Lower leg skin (tissue), 3 donors: Measurements from ENCODE around the gene FREM2.

ENCODE experiments used
- POLR2A ChIP-seq, 2 donors: fragments of 450-650 bp; IDR thresholded peaks; one replicate each; pipeline ENCODE4 v1.6.1; 2016 to 2017; ENCODE audit warnings: antibody characterized with exemption in 2 of 2, mild to moderate bottlenecking in 1 of 2, moderate library complexity in 1 of 2
- TF ChIP-seq, protein P1 (sequence below), 3 donors: fragments of 450-650 bp; IDR thresholded peaks; one replicate each; pipeline ENCODE4 v1.5.1; 2016; ENCODE audit warnings: antibody characterized with exemption in 3 of 3, mild to moderate bottlenecking in 3 of 3, moderate library complexity in 2 of 3

DNA sequence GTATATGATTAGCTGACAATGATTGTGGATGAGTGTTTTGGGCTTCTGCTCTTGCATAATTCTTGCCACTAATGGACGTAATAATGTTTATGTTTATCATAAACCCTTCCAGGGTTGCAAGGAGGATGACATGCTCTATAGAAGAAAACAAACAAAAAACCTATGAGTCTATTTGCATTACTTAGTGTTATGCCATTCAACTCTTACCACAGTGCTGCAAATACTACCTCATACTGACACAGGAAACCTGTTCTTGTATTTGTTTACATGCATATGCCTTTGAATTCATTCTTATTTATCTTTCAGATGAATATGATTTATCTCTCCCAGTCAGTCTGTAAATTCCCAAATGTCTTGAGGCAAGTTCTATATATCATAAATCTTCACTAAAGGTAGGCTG is 39.6 kb upstream of the FREM2 start:
- TF ChIP-seq, protein P1, sequence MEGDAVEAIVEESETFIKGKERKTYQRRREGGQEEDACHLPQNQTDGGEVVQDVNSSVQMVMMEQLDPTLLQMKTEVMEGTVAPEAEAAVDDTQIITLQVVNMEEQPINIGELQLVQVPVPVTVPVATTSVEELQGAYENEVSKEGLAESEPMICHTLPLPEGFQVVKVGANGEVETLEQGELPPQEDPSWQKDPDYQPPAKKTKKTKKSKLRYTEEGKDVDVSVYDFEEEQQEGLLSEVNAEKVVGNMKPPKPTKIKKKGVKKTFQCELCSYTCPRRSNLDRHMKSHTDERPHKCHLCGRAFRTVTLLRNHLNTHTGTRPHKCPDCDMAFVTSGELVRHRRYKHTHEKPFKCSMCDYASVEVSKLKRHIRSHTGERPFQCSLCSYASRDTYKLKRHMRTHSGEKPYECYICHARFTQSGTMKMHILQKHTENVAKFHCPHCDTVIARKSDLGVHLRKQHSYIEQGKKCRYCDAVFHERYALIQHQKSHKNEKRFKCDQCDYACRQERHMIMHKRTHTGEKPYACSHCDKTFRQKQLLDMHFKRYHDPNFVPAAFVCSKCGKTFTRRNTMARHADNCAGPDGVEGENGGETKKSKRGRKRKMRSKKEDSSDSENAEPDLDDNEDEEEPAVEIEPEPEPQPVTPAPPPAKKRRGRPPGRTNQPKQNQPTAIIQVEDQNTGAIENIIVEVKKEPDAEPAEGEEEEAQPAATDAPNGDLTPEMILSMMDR (IDR thresholded peaks at IDR 0.05) = no peak
- no peak for TF ChIP-seq POLR2A (IDR thresholded peaks at IDR 0.05)
